Pancreas (tissue), 10 donors: ENCODE results near the gene AIF1L. TPM values are rescaled to one million over a fixed set of nuclear protein-coding genes. Genes with fewer than 3 reads are reported as not detected.

Source experiments
- ATAC-seq, 4 donors: fragments of 200-7000 bp; cut with Tn5 transposase; one replicate each; pipeline versions ENCODE4 v1.8.0 to v1.9.1; 2020; ENCODE audit warnings: mild to moderate bottlenecking in 4 of 4, moderate library complexity in 4 of 4
- DNase-seq, 6 donors: peaks; one replicate each; pipeline ENCODE4 v3.0.0-alpha.2; 2020
- FAIRE-seq: peaks from 2 replicates; lab custom pipeline; 2012; peaks lifted over from hg19 to GRCh38; lab: Jason Lieb, UNC
- H3K27ac ChIP-seq, 4 donors: fragments of 200-600 bp; sonication (generic); 1 replicate in 3 of 4; 2 replicates in 1 of 4; pipeline versions ENCODE4 v1.5.0 to v1.8.0; 2020
- H3K27me3 ChIP-seq, 4 donors: fragments of 200-600 bp; one replicate each; pipeline ENCODE4 v1.8.0; 2021
- H3K36me3 ChIP-seq, 3 donors: fragments of 200-600 bp; sonication (generic) in 1 of 3; one replicate each; pipeline versions ENCODE4 v1.5.0 to v1.8.0; 2020 to 2021
- H3K4me1 ChIP-seq, 3 donors: fragments of 200-600 bp; one replicate each; pipeline ENCODE4 v1.8.0; 2021
- H3K4me3 ChIP-seq, 4 donors: fragments of 200-600 bp; sonication (generic) in 2 of 4; one replicate each; pipeline versions ENCODE4 v1.5.0 to v1.8.0; 2020 to 2021
- H3K9me3 ChIP-seq, 4 donors: fragments of 200-600 bp; one replicate each; pipeline ENCODE4 v1.8.0; 2021
- CTCF ChIP-seq, 4 donors: fragments of 200-600 bp; sonication (generic) in 3 of 4; IDR thresholded peaks; one replicate each; pipeline versions ENCODE4 v1.5.0 to v1.8.0; 2021; ENCODE audit warnings: antibody characterized with exemption in 4 of 4
- WGBS, 2 donors: extraction: QIAGEN DNeasy Blood & Tissue Kit; methylation state at CpG; one replicate each; pipeline ENCODE4 v1.1.7; 2013; 5-methylcytosine and 5-hydroxymethylcytosine counted together
- intact Hi-C, 3 donors: fragments of 100-400 bp; cut with DNase I; formaldehyde crosslinking; loops; one replicate each; pipeline versions ENCODE4 v1.11.1 to v1.14.2; 2022
- polyA plus RNA-seq, 2 donors: library from polyadenylated mRNA; stranded (reverse); fragments of 200-250 nt; gene quantifications; one replicate each; pipeline ENCODE4 v1.2.3, GENCODE V29; 2013
- total RNA-seq, 6 donors: library from RNA; stranded (reverse); fragmentation: NEBNext Ultra II Directional in 4 of 6; extraction: Animal tissue kit (Norgen Biotek cat#: 25700) in 4 of 6; gene quantifications; one replicate each; pipeline versions ENCODE4 v1.2.1 to v1.2.4, GENCODE V29; 2021 to 2023
- donor health status: healthy with polysubstance abuse.
- donor health status: DM: no; HTN: no; CAD: no; lungs with moderate emphysema.
- donor health status: DM: no; HTN: no; CAD: no.
- donor health status: control.
- donor health status: control.
- donor health status: Bipolar disorder and iron deficiency.
- donor health status: DM: yes; HTN: yes; CAD: no.
- donor health status: DM: no; HTN: no; CAD: no.
- donor health status: DM: no; HTN: no; CAD: no.
- donor health status: DM: yes; HTN: yes; CAD: no.

The AIF1L gene
- total and polyA plus RNA-seq, 8 donors = 2.4 to 5.0 (median 4.1) TPM

- intact Hi-C loops = no loop called here
- no peak overlapping the region for H3K27ac ChIP-seq
- no peak for FAIRE-seq
- ATAC-seq = no peak
- H3K4me3 ChIP-seq = no peak overlapping the region
- H3K4me1 ChIP-seq = no peaks in the 10 kb centered on the region
- H3K36me3 ChIP-seq = no peaks in the 10 kb centered on the region
- WGBS, 2 donors = 77 to 78% methylated on average over 9 of the region's 9 CpGs
- no peaks in the 10 kb centered on the region for H3K27me3 ChIP-seq
- H3K9me3 ChIP-seq = no peaks in the 10 kb centered on the region
- no peak for TF ChIP-seq CTCF (IDR thresholded peaks at IDR 0.05)
- no peak for DNase-seq
Observed at GRCh38 chr9:131072871-131073237, 23.5 kb upstream of the AIF1L start.

- DNase-seq (no peak), ATAC-seq (no peak), FAIRE-seq (no peak)
- H3K36me3 ChIP-seq = no peaks in the 10 kb centered on the region
- H3K27me3 ChIP-seq = no peaks in the 10 kb centered on the region
- intact Hi-C loops = no loop called here
- 66 to 76% methylated on average over 15 of the region's 15 CpGs for WGBS, 2 donors
- H3K27ac ChIP-seq = no peak overlapping the region
- no peaks in the 10 kb centered on the region for H3K9me3 ChIP-seq
- no peak for TF ChIP-seq CTCF (IDR thresholded peaks at IDR 0.05)
- no peak overlapping the region for H3K4me3 ChIP-seq
- H3K4me1 ChIP-seq = no peaks in the 10 kb centered on the region
Observed at GRCh38 chr9:131076347-131077195, 19.8 kb upstream of the AIF1L start.

- H3K9me3 ChIP-seq = no peaks in the 10 kb centered on the region
- H3K36me3 ChIP-seq = no peaks in the 10 kb centered on the region
- H3K4me3 ChIP-seq = no peak overlapping the region
- no peaks in the 10 kb centered on the region for H3K27me3 ChIP-seq
- DNase-seq (no peak), ATAC-seq (no peak), FAIRE-seq (no peak)
- TF ChIP-seq CTCF (IDR thresholded peaks at IDR 0.05) = no peak
- 68 to 73% methylated on average over 17 of the region's 17 CpGs for WGBS, 2 donors
- H3K4me1 ChIP-seq = no peaks in the 10 kb centered on the region
- H3K27ac ChIP-seq = no peak overlapping the region
- intact Hi-C loops = no loop called here
Observed at GRCh38 chr9:131078427-131079366, 17.6 kb upstream of the AIF1L start.

GRCh38 chr9:131080589-131080988 is 15.7 kb upstream of the AIF1L start:
- WGBS, 2 donors = 51 to 55% methylated on average over 9 of the region's 9 CpGs
- H3K36me3 ChIP-seq = no peaks in the 10 kb centered on the region
- no peak for TF ChIP-seq CTCF (IDR thresholded peaks at IDR 0.05)
- H3K4me1 ChIP-seq = no peaks in the 10 kb centered on the region
- no peaks in the 10 kb centered on the region for H3K9me3 ChIP-seq
- no peak overlapping the region for H3K4me3 ChIP-seq
- intact Hi-C loops = no loop called here
- H3K27me3 ChIP-seq = no peaks in the 10 kb centered on the region
- no peak overlapping the region for H3K27ac ChIP-seq
- DNase-seq (no peak), FAIRE-seq (no peak), ATAC-seq (no peak)
